ENCODE measurements around the gene HOXC10.

DNA sequence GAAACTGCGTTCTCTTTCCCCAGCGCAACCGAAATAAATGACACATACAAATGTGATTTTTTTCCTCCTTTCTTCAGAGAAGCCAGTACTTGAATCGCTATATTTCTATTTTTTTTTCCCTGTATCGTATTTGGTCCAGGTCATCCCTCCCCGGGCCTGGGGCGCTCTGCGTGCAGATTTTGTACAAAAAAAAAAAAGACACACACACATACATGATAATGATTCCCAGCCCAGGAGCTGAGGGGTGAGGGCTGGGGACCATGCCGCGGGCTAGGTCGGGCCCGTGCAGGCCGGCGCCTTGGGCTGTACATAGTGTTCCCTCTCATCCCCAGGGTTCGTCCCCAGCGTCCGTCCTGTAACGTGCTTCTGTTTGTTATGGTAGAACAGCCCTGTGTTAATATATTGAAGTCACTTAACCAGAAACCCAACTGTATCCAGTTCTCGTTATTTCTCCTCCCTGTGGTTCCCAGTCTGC, 18.0 kb downstream of the HOXC10 start:
- no peak for TF ChIP-seq POLR2A (IDR thresholded peaks at IDR 0.05; ENCODE audit: low read depth, low read length)
- TF ChIP-seq TAF1 (IDR thresholded peaks at IDR 0.05; ENCODE audit: low read depth, low read length): no peak
- no peak for TF ChIP-seq POLR2AphosphoS5 (IDR thresholded peaks at IDR 0.05; ENCODE audit: low read depth, low read length)

Measured in GM12891 (cell line).